COLO668 (cell line): Measurements from ENCODE around the gene CLNK.

Experiments
- DNase-seq: peaks from one replicate; lab custom pipeline; 2025; ENCODE audit not compliant: unreplicated experiment; lab: John Stamatoyannopoulos, UW

The CLNK gene

GRCh38 chr4:10460313-10461047, 224.1 kb downstream of the CLNK start:
- no peak for DNase-seq

- DNase-seq: no peak
These were observed 225.3 kb downstream of the CLNK start for GRCh38 chr4:10459305-10459704.

GRCh38 chr4:10458177-10458576, 226.4 kb downstream of the CLNK start:
- no peak for DNase-seq

- DNase-seq: peak; percentile 87
These were observed 227.2 kb downstream of the CLNK start, which contains the start of gene ZNF518B for GRCh38 chr4:10457255-10457801. ZNF518B (minus strand) TSS chr4:10457426; CDS start chr4:10446328, 11,098 bp downstream.

GRCh38 chr4:10456595-10457254, 227.8 kb downstream of the CLNK start:
- peak; percentile 74 for DNase-seq

GRCh38 chr4:10456260-10456594, 228.3 kb downstream of the CLNK start:
- DNase-seq: no peak

GRCh38 chr4:10455133-10455532, 229.4 kb downstream of the CLNK start:
- DNase-seq: no peak

GRCh38 chr4:10454726-10455125, 229.8 kb downstream of the CLNK start:
- no peak for DNase-seq

GRCh38 chr4:10454121-10454520, 230.4 kb downstream of the CLNK start:
- DNase-seq: no peak

- no peak for DNase-seq
These were observed 235.6 kb downstream of the CLNK start for GRCh38 chr4:10448991-10449390.

GRCh38 chr4:10442976-10443375, 241.6 kb downstream of the CLNK start:
- DNase-seq: no peak

GRCh38 chr4:10441512-10441911, 243.1 kb downstream of the CLNK start:
- DNase-seq: no peak

GRCh38 chr4:10438924-10439323, 245.6 kb downstream of the CLNK start:
- DNase-seq: no peak

GRCh38 chr4:10437735-10438134, 246.8 kb downstream of the CLNK start:
- DNase-seq: no peak
